Measurements from ENCODE around the gene KCNQ1. TPM values are rescaled to one million over a fixed set of nuclear protein-coding genes. Genes with fewer than 3 reads are reported as not detected.

The KCNQ1 gene
- total RNA-seq, 1 experiment from 2014 or later: 2.3 TPM

DNA sequence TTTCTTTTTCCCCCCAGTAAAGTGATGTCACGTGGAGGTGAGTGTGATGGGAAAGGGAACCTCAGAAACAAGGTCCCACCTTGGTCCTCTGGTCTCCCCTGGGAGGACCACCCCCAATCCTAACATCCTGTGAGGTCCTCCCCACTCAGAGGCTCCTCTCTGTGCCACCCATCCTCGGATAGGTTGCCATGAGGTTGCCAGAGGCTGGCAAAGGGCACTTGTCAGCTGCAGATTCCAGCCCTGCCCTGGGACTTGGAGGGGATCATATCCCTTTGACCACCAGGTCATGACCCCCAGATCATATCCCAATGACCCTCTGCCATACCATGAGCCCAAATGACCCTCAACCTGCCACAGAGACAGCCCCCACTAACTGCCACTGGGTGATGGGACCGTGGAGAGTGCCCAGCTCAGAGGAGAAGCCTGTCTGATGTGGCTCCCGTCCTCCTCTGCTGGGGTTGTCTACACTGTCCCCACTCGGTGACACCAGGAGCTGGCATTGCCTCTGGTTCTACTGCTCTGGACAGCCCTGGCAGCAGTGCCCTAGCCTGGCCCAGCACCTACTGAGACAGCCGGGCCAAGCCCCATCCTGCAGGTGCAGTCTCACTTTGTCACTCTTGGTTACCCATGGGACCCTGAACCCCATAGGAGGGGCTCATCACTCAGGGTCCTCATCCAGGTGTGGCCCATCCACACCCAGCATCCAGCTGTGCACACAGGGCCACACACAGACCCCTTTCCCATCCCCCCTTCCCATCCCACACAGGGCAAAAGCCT lies 345.2 kb downstream of the KCNQ1 start:
- Histone ChIP-seq H2BK5ac (ENCODE audit: insufficient read length, low read length) (no peak overlapping the region), H2BK20ac (ENCODE audit: low read depth, low read length, poor library complexity, severe bottlenecking) (no peak overlapping the region), H3T11ph (ENCODE audit: low read length) (no peak overlapping the region), H3K27ac (ENCODE audit: insufficient read length, low read depth, low read length) (no peak overlapping the region), H2BK12ac (ENCODE audit: insufficient read length, low read depth, low read length) (no peak overlapping the region), H3K27me3 (ENCODE audit: insufficient read depth, low read length) (no peaks in the 10 kb centered on the region; the same call in 1 of the 2 replicates), H3K56ac (ENCODE audit: insufficient read length, low read depth, low read length) (no peak overlapping the region), H3K23me2 (ENCODE audit: insufficient read length, low read depth, low read length, poor library complexity, severe bottlenecking) (no peaks in the 10 kb centered on the region), H2BK120ac (ENCODE audit: low read depth, low read length, poor library complexity, severe bottlenecking) (no peak overlapping the region), H3K4me2 (ENCODE audit: insufficient read depth, insufficient read length, low read length) (no peak overlapping the region), H4K91ac (ENCODE audit: insufficient read length, low read depth, low read length) (no peak overlapping the region), H2BK15ac (ENCODE audit: low read depth, low read length) (no peak overlapping the region), H4K20me1 (ENCODE audit: control insufficient read depth, insufficient read depth, insufficient read length) (no peaks in the 10 kb centered on the region), H3K18ac (ENCODE audit: insufficient read length, low read depth, low read length) (no peak overlapping the region), H3K79me2 (ENCODE audit: insufficient read depth, low read length) (no peaks in the 10 kb centered on the region), H2AK5ac (ENCODE audit: insufficient read length, low read length) (no peak overlapping the region), H4K8ac (replicated peaks; ENCODE audit: insufficient read length, low read depth, low read length) (no peak overlapping the region), H3K9me3 (ENCODE audit: control insufficient read depth, low read depth, low read length) (no peaks in the 10 kb centered on the region), H3K79me1 (ENCODE audit: insufficient read depth, low read depth, low read length, poor library complexity, severe bottlenecking) (no peaks in the 10 kb centered on the region), H3K14ac (ENCODE audit: insufficient read depth, low read length) (no peak overlapping the region; the same call in 1 of the 2 replicates), H2AFZ (ENCODE audit: low read length) (no peak overlapping the region), H3K4ac (ENCODE audit: low read depth, low read length) (no peak overlapping the region), H3K9ac (ENCODE audit: extremely low read depth, insufficient read length, low read length) (no peak overlapping the region), H4K5ac (ENCODE audit: insufficient read length, low read depth, low read length) (no peak overlapping the region), H3K23ac (ENCODE audit: insufficient read length, low read depth, low read length) (no peak overlapping the region), H3K4me1 (ENCODE audit: insufficient read depth, low read length) (no peaks in the 10 kb centered on the region)
- no peak for DNase-seq
- peaks cover 11 to 18% of the 10 kb centered on the region in 2 experiments for H3K4me1 Mint-ChIP-seq
- WGBS (ENCODE audit: extremely low coverage, insufficient read length, low lambda C conversion rate): no CpG with 5 or more reads among the region's 6 CpGs
- peaks cover 2 to 15% (median 6%) of the 10 kb centered on the region in 3 experiments; a peak in 4 of 7 replicates for H3K36me3 Mint-ChIP-seq (ENCODE audit: insufficient read depth in 1 of 3, low read depth in 3 of 3)
- peaks cover 13 to 18% of the 10 kb centered on the region in 2 experiments for H3K9me3 Mint-ChIP-seq
- no peak overlapping the region for H3K4me3 Mint-ChIP-seq
- no peak overlapping the region for H3K27ac Mint-ChIP-seq
- peaks cover 74% of the 10 kb centered on the region for H3K27me3 Mint-ChIP-seq (ENCODE audit: low read depth)
- TF ChIP-seq, protein P1, sequence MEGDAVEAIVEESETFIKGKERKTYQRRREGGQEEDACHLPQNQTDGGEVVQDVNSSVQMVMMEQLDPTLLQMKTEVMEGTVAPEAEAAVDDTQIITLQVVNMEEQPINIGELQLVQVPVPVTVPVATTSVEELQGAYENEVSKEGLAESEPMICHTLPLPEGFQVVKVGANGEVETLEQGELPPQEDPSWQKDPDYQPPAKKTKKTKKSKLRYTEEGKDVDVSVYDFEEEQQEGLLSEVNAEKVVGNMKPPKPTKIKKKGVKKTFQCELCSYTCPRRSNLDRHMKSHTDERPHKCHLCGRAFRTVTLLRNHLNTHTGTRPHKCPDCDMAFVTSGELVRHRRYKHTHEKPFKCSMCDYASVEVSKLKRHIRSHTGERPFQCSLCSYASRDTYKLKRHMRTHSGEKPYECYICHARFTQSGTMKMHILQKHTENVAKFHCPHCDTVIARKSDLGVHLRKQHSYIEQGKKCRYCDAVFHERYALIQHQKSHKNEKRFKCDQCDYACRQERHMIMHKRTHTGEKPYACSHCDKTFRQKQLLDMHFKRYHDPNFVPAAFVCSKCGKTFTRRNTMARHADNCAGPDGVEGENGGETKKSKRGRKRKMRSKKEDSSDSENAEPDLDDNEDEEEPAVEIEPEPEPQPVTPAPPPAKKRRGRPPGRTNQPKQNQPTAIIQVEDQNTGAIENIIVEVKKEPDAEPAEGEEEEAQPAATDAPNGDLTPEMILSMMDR (conservative IDR thresholded peaks at IDR 0.05): no peak

Measured in H9 (cell line).